A549 treated with AZD9567 at 1 μM for 4 hours (cell line): ENCODE results near the gene RERGL. TPM values are rescaled to one million over a fixed set of nuclear protein-coding genes. Genes with fewer than 3 reads are reported as not detected.

Source experiments
- total RNA-seq: library from RNA; stranded (reverse); fragments of 200-300 nt; extraction: Qiagen RNA extraction; gene quantifications from 5 replicates; pipeline ENCODE4 v1.2.3, GENCODE V29; 2022; ENCODE audit not compliant: insufficient read depth

Gene RERGL, protein sequence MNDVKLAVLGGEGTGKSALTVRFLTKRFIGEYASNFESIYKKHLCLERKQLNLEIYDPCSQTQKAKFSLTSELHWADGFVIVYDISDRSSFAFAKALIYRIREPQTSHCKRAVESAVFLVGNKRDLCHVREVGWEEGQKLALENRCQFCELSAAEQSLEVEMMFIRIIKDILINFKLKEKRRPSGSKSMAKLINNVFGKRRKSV
- total RNA-seq: not detected in 5 replicates

DNA sequence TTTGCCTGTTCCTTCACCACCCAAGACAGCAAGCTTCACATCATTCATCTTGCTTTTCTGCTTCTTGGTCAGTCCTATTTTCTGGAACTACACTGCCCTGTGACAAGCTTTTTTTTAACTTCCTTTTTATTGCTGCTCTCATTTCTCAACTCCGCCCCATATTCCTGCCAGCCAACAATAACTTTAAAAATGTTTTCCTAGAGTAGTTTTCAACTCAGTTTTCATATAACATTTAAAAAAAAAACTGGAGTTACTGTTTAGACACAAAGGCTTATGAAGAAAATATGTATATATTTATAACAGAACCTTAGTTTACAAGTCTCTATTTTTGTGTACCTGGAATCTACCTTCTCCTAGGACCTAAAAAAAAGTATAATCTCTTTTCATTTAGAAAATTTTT is at the start of gene RERGL:
RERGL (minus strand) TSS at position 101 of the 400 bp plus-strand sequence; CDS start at position 48, 53 bp downstream.

Other genes with a start within 250 kb of the RERGL start
- gene PIK3C2G, start 171.3 kb upstream of the RERGL start, total RNA-seq: not detected in 5 replicates